HCT116 (cell line): ENCODE results near the gene PTPRJ. TPM values are rescaled to one million over a fixed set of nuclear protein-coding genes. Genes with fewer than 3 reads are reported as not detected.

Experiments
- ATAC-seq: fragments of 200-7000 bp; cut with Tn5 transposase; 2 replicates; pipeline ENCODE4 v1.9.1; 2020; ENCODE audit warnings: mild to moderate bottlenecking, moderate library complexity
- BruUV-seq: library from RNA; stranded (reverse); fragments of 400-500 nt; replicated peaks from 2 replicates; lab custom pipeline; 2021; lab: Mats Ljungman, UMichigan
- CTCF ChIA-PET: fragments of 300-600 bp; sonication (Branson Sonifier 250); formaldehyde crosslinking; loops from one replicate; lab custom pipeline; 2021; ENCODE audit warnings: antibody characterized with exemption; lab: Charles Lee
- POLR2A ChIA-PET: fragments of 300-600, 350-600 bp; sonication (Branson Sonifier 250); formaldehyde crosslinking; loops from one replicate; lab custom pipeline; 2021; ENCODE audit warnings: antibody characterized with exemption; lab: Charles Lee
- RAD21 ChIA-PET, 2 experiments: fragments of 300-600 bp; sonication (Branson Sonifier 250); formaldehyde crosslinking; loops; one replicate each; lab custom pipeline; 2023; ENCODE audit warnings: low total read pairs in 2 of 2; ENCODE audit not compliant: uncharacterized antibody in 2 of 2, unreplicated experiment in 2 of 2, low non-redundant PET in 1 of 2; lab: Charles Lee
- DNase-seq: peaks from one replicate; pipeline ENCODE4 v3.0.0-alpha.2; 2010; ENCODE audit warnings: low read depth, low spot score
- H2AFZ ChIP-seq: fragments of 200-600 bp; shearing (Covaris generic), sonication (generic); 2 replicates; pipeline ENCODE4 v1.6.1; 2017; ENCODE audit warnings: low read depth, mixed run types, mixed read lengths, antibody characterized with exemption, low read length; ENCODE audit not compliant: poor library complexity, severe bottlenecking
- H3K27ac ChIP-seq: 2 replicates; pipeline ENCODE4 v1.5.1; 2012; ENCODE audit warnings: low read depth, low read length
- H3K27me3 ChIP-seq: fragments of 200-600 bp; sonication (generic); 2 replicates; pipeline ENCODE4 v1.6.1; 2016; ENCODE audit warnings: mixed run types, low read length, mixed read lengths; ENCODE audit not compliant: insufficient read depth
- H3K36me3 ChIP-seq, 2 experiments: fragments of 200-500 bp in 1 of 2; fragments of 200-600 bp in 1 of 2; sonication (Bioruptor generic) in 1 of 2; sonication (generic) in 1 of 2; 2 replicates each; pipeline versions ENCODE4 v1.5.1 to v1.6.1; 2014 to 2016; ENCODE audit warnings: low read length in 2 of 2, inconsistent platforms in 1 of 2, mixed read lengths in 1 of 2, mixed run types in 1 of 2; ENCODE audit not compliant: insufficient read depth in 2 of 2, control insufficient read depth in 1 of 2
- H3K4me1 ChIP-seq, 2 experiments: fragments of 200-600 bp in 1 of 2; sonication (generic) in 1 of 2; 2 replicates each; pipeline versions ENCODE4 v1.5.1 to v1.6.1; 2012 to 2017; ENCODE audit warnings: low read length in 2 of 2, inconsistent platforms in 1 of 2, mild to moderate bottlenecking in 1 of 2, mixed read lengths in 1 of 2, mixed run types in 1 of 2, moderate library complexity in 1 of 2; ENCODE audit not compliant: insufficient read depth in 2 of 2, control insufficient read depth in 1 of 2
- H3K4me2 ChIP-seq: fragments of 200-600 bp; sonication (generic); 2 replicates; pipeline ENCODE4 v1.6.1; 2017; ENCODE audit warnings: mixed run types, low read length, mixed read lengths
- H3K4me3 ChIP-seq, 2 experiments: fragments of 200-600 bp in 1 of 2; sonication (generic) in 1 of 2; replicated peaks in 1 of 2; 2 replicates each; pipeline ENCODE4 v1.5.1; 2011 to 2016; ENCODE audit warnings: low read length in 2 of 2, control low read depth in 1 of 2, low read depth in 1 of 2, mild to moderate bottlenecking in 1 of 2, mixed read lengths in 1 of 2, mixed run types in 1 of 2
- H3K79me2 ChIP-seq: fragments of 200-600 bp; sonication (generic); 2 replicates; pipeline ENCODE4 v1.6.1; 2017; ENCODE audit warnings: mild to moderate bottlenecking, mixed run types, low read length, moderate library complexity, mixed read lengths; ENCODE audit not compliant: insufficient read depth
- H3K9ac ChIP-seq: fragments of 200-600 bp; sonication (generic); 2 replicates; pipeline ENCODE4 v1.6.1; 2016; ENCODE audit warnings: low read length, mixed read lengths
- H3K9me2 ChIP-seq: fragments of 200-600 bp; sonication (generic), shearing (Covaris generic); 2 replicates; pipeline ENCODE4 v1.6.1; 2017; ENCODE audit warnings: mixed run types, mild to moderate bottlenecking, moderate library complexity; ENCODE audit not compliant: insufficient read depth
- H3K9me3 ChIP-seq, 2 experiments: fragments of 200-500 bp in 1 of 2; fragments of 200-600 bp in 1 of 2; sonication (Bioruptor generic) in 1 of 2; sonication (generic) in 1 of 2; 2 replicates each; pipeline ENCODE4 v1.6.1; 2014 to 2017; ENCODE audit warnings: low read length in 2 of 2, mixed read lengths in 2 of 2, inconsistent platforms in 1 of 2, low read depth in 1 of 2, mild to moderate bottlenecking in 1 of 2, mixed run types in 1 of 2, moderate library complexity in 1 of 2; ENCODE audit not compliant: control insufficient read depth in 1 of 2, insufficient read depth in 1 of 2
- H4K20me1 ChIP-seq: fragments of 200-600 bp; sonication (generic), shearing (Covaris generic); 2 replicates; pipeline ENCODE4 v1.6.1; 2017; ENCODE audit warnings: mixed run types, mild to moderate bottlenecking, moderate library complexity; ENCODE audit not compliant: insufficient read depth
- CBX3 ChIP-seq: IDR thresholded peaks from 2 replicates; pipeline ENCODE4 v1.6.1; 2012; ENCODE audit warnings: low read depth
- CEBPB ChIP-seq: IDR thresholded peaks from 2 replicates; pipeline ENCODE4 v1.6.1; 2012; ENCODE audit warnings: low read depth
- EGR1 ChIP-seq: IDR thresholded peaks from 2 replicates; pipeline ENCODE4 v1.6.1; 2012; ENCODE audit warnings: low read depth
- ELF1 ChIP-seq: IDR thresholded peaks from 2 replicates; pipeline ENCODE4 v1.6.1; 2012; ENCODE audit warnings: low read depth, borderline replicate concordance
- EZH2 ChIP-seq: fragments of 200-600 bp; sonication (generic); IDR thresholded peaks from 2 replicates; pipeline ENCODE4 v1.6.1; 2017; ENCODE audit warnings: antibody characterized with exemption, mixed run types
- EZH2phosphoT487 ChIP-seq: fragments of 200-600 bp; IDR thresholded peaks from 2 replicates; pipeline ENCODE4 v1.6.1; 2018; ENCODE audit warnings: antibody characterized with exemption, borderline replicate concordance
- FOSL1 ChIP-seq: IDR thresholded peaks from 2 replicates; pipeline ENCODE4 v1.6.1; 2012; ENCODE audit warnings: low read depth
- JUND ChIP-seq: IDR thresholded peaks from 2 replicates; pipeline ENCODE4 v1.6.1; 2012
- MAX ChIP-seq: IDR thresholded peaks from 2 replicates; pipeline ENCODE4 v1.6.1; 2012
- POLR2A ChIP-seq: IDR thresholded peaks from 2 replicates; pipeline ENCODE4 v1.7.0; 2011; ENCODE audit warnings: borderline replicate concordance; ENCODE audit not compliant: insufficient read depth, insufficient read length; ENCODE audit errors: extremely low read depth
- TCF7L2 ChIP-seq: IDR thresholded peaks from 2 replicates; pipeline ENCODE4 v1.7.0; 2011; ENCODE audit warnings: borderline replicate concordance, inconsistent platforms; ENCODE audit not compliant: insufficient read depth, insufficient read length; ENCODE audit errors: extremely low read depth
- YY1 ChIP-seq: IDR thresholded peaks from 2 replicates; pipeline ENCODE4 v1.6.1; 2011; ENCODE audit warnings: low read length, low read depth, moderate library complexity, mild to moderate bottlenecking; ENCODE audit not compliant: insufficient replicate concordance; ENCODE audit errors: extremely low read depth
- ZFX ChIP-seq: fragments of 450-650 bp; IDR thresholded peaks from 2 replicates; pipeline ENCODE4 v1.6.1; 2017
- intact Hi-C: fragments of 100-400 bp; cut with micrococcal nuclease; formaldehyde crosslinking; loops from 2 replicates; pipeline ENCODE4 v1.10.0; 2022
- total RNA-seq: library from RNA; stranded (reverse); gene quantifications from one replicate; pipeline ENCODE4 v1.2.1, GENCODE V29; 2021; ENCODE audit not compliant: unreplicated experiment
- TF ChIP-seq, protein P1 (sequence below): IDR thresholded peaks from 2 replicates; pipeline ENCODE4 v1.6.1; 2012

PTPRJ gene
- total RNA-seq, 1 experiment from 2014 or later: 19.1 TPM

GRCh38 chr11:48094643-48095339, 114.4 kb downstream of the PTPRJ start:
- ChIA-PET RAD21 (no interaction called here), POLR2A (no interaction called here), CTCF (no interaction called here)
- Histone ChIP-seq H3K36me3 (no peaks in the 10 kb centered on the region), H3K27ac (no peak overlapping the region), H3K4me2 (no peak overlapping the region), H3K27me3 (no peaks in the 10 kb centered on the region), H3K4me3 (no peak overlapping the region), H4K20me1 (no peaks in the 10 kb centered on the region), H3K4me1 (peaks cover 22 to 30% of the 10 kb centered on the region in 2 experiments), H3K9ac (no peak overlapping the region), H2AFZ (no peak overlapping the region), H3K79me2 (no peaks in the 10 kb centered on the region; the same call in 1 of the 2 replicates), H3K9me3 (no peaks in the 10 kb centered on the region), H3K9me2 (no peaks in the 10 kb centered on the region)
- intact Hi-C loops: no loop called here
- BruUV-seq: no TSS peak
- TF ChIP-seq POLR2A: no peak
- TF ChIP-seq EZH2phosphoT487: no peak
- TF ChIP-seq MAX: no peak
- no peak for TF ChIP-seq TCF7L2
- TF ChIP-seq, protein P1, sequence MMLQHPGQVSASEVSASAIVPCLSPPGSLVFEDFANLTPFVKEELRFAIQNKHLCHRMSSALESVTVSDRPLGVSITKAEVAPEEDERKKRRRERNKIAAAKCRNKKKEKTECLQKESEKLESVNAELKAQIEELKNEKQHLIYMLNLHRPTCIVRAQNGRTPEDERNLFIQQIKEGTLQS: no peak
- DNase-seq (no peak), ATAC-seq (no peak)

DNA sequence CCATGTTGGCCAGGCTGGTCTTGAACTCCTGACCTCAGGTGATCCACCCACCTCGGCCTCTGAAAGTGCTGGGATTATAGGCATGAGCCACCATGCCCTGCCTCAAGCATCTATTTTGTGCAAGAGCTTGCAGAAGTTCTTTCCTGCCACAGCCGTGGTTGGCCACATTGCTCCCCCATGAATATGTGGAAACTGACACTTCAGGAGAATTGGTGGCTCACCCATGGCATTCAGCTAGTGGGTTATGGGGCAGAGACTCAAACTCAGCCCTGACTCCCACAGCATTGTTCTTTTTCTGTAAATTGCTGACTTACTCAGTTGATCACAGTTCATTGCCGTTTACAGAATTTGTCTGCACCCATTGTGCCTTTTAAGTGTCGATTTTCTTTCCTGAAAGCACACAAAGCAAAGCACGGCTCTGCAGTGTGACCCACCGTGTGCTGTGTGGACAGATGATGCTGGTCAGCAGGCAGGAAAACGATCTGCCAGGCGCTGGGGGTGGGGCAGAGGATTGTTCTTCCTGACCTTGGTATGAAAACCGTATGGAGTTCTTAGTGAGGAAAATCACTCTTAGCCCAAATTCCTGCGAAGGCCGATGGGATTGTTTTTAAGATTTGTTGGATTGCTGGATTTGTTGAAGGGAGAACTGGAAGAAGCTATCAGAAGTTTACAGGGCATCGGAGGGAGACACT, 115.6 kb downstream of the PTPRJ start:
- ChIA-PET POLR2A (no interaction called here), CTCF (interaction anchor here (1.0 kb wide), 1 partner anchor 9 kb away, joined by 3 read pairs; no protein-coding TSS in a partner anchor), RAD21 (no interaction called here)
- no peak overlapping the region for H2AFZ ChIP-seq
- H3K27me3 ChIP-seq: no peaks in the 10 kb centered on the region
- H3K4me1 ChIP-seq: peaks cover 22 to 30% of the 10 kb centered on the region in 2 experiments
- TF ChIP-seq CBX3 (no peak), JUND (no peak), ELF1 (no peak), ZFX (no peak), EGR1 (no peak), FOSL1 (no peak), EZH2 (no peak), YY1 (no peak), CEBPB (no peak)
- TF ChIP-seq, protein P1: no peak
- H3K79me2 ChIP-seq: no peaks in the 10 kb centered on the region; the same call in 1 of the 2 replicates
- H4K20me1 ChIP-seq: no peaks in the 10 kb centered on the region
- no peaks in the 10 kb centered on the region for H3K9me2 ChIP-seq
- no peaks in the 10 kb centered on the region for H3K9me3 ChIP-seq
- no peak for ATAC-seq
- no TSS peak for BruUV-seq
- H3K36me3 ChIP-seq: no peaks in the 10 kb centered on the region
- H3K9ac ChIP-seq: no peak overlapping the region
- intact Hi-C loops: no loop called here
- H3K4me2 ChIP-seq: no peak overlapping the region
- no peak overlapping the region for H3K27ac ChIP-seq
- no peak overlapping the region for H3K4me3 ChIP-seq
- DNase-seq: no peak
